ENCODE measurements around the gene KRT71. TPM values are rescaled to one million over a fixed set of nuclear protein-coding genes. Genes with fewer than 3 reads are reported as not detected.

The KRT71 gene
- total RNA-seq, 1 experiment from 2014 or later, result not detected

DNA sequence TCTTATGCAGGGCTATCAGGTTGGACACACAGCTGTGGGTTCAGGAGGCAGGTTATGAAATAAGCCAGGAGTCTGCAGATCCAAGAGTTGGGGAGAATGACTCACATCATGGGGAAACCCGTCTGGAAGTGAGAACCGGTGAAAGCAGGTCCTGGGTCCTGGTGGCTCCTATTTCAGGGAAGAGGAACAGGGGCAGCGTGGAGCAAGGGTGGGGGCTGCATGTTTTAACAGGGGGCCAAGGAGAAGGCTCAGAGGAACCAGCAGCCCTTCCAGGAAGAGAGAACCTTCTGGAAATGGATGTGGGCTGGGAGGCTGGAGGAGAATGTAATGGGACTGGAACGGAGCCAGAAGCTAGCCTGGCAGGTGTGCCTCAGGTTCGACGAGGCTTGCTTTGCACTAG lies 28.5 kb upstream of the KRT71 start:
- CTCF ChIA-PET, result interaction anchor here (1.1 to 5.2 kb wide), 10 partner anchors 9 to 400 kb away, joined by 3 to 50 read pairs (median 5); no protein-coding TSS in a partner anchor
- no peak for DNase-seq (ENCODE audit: low spot score)
- H3K4me3 Mint-ChIP-seq, result no peak overlapping the region
- POLR2A ChIA-PET, result no interaction called here
- peaks cover 6% of the 10 kb centered on the region for H3K4me1 Mint-ChIP-seq
- TF ChIP-seq, protein P1, sequence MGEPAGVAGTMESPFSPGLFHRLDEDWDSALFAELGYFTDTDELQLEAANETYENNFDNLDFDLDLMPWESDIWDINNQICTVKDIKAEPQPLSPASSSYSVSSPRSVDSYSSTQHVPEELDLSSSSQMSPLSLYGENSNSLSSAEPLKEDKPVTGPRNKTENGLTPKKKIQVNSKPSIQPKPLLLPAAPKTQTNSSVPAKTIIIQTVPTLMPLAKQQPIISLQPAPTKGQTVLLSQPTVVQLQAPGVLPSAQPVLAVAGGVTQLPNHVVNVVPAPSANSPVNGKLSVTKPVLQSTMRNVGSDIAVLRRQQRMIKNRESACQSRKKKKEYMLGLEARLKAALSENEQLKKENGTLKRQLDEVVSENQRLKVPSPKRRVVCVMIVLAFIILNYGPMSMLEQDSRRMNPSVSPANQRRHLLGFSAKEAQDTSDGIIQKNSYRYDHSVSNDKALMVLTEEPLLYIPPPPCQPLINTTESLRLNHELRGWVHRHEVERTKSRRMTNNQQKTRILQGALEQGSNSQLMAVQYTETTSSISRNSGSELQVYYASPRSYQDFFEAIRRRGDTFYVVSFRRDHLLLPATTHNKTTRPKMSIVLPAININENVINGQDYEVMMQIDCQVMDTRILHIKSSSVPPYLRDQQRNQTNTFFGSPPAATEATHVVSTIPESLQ (CRISPR knock-in tag; IDR thresholded peaks at IDR 0.05), result no peak
- no peak for TF ChIP-seq CREB1 (CRISPR knock-in tag; IDR thresholded peaks at IDR 0.05)
- TF ChIP-seq, protein P2, sequence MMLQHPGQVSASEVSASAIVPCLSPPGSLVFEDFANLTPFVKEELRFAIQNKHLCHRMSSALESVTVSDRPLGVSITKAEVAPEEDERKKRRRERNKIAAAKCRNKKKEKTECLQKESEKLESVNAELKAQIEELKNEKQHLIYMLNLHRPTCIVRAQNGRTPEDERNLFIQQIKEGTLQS (CRISPR knock-in tag; conservative IDR thresholded peaks at IDR 0.05), result no peak
- no peak for TF ChIP-seq ZNF317 (CRISPR knock-in tag; IDR thresholded peaks at IDR 0.05; ENCODE audit: borderline replicate concordance, low read depth)
- no peak for TF ChIP-seq ZNF423 (CRISPR knock-in tag; IDR thresholded peaks at IDR 0.05)
- no peak for TF ChIP-seq SOX15 (CRISPR knock-in tag; IDR thresholded peaks at IDR 0.05)
- no peak for TF ChIP-seq JAZF1 (CRISPR knock-in tag; IDR thresholded peaks at IDR 0.05)
- TF ChIP-seq NR2C2 (CRISPR knock-in tag; IDR thresholded peaks at IDR 0.05), result no peak
- TF ChIP-seq NFE2L1 (CRISPR knock-in tag; IDR thresholded peaks at IDR 0.05), result no peak
- TF ChIP-seq, protein P3, sequence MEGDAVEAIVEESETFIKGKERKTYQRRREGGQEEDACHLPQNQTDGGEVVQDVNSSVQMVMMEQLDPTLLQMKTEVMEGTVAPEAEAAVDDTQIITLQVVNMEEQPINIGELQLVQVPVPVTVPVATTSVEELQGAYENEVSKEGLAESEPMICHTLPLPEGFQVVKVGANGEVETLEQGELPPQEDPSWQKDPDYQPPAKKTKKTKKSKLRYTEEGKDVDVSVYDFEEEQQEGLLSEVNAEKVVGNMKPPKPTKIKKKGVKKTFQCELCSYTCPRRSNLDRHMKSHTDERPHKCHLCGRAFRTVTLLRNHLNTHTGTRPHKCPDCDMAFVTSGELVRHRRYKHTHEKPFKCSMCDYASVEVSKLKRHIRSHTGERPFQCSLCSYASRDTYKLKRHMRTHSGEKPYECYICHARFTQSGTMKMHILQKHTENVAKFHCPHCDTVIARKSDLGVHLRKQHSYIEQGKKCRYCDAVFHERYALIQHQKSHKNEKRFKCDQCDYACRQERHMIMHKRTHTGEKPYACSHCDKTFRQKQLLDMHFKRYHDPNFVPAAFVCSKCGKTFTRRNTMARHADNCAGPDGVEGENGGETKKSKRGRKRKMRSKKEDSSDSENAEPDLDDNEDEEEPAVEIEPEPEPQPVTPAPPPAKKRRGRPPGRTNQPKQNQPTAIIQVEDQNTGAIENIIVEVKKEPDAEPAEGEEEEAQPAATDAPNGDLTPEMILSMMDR (IDR thresholded peaks at IDR 0.05), result no peak
- TF ChIP-seq, protein P4, sequence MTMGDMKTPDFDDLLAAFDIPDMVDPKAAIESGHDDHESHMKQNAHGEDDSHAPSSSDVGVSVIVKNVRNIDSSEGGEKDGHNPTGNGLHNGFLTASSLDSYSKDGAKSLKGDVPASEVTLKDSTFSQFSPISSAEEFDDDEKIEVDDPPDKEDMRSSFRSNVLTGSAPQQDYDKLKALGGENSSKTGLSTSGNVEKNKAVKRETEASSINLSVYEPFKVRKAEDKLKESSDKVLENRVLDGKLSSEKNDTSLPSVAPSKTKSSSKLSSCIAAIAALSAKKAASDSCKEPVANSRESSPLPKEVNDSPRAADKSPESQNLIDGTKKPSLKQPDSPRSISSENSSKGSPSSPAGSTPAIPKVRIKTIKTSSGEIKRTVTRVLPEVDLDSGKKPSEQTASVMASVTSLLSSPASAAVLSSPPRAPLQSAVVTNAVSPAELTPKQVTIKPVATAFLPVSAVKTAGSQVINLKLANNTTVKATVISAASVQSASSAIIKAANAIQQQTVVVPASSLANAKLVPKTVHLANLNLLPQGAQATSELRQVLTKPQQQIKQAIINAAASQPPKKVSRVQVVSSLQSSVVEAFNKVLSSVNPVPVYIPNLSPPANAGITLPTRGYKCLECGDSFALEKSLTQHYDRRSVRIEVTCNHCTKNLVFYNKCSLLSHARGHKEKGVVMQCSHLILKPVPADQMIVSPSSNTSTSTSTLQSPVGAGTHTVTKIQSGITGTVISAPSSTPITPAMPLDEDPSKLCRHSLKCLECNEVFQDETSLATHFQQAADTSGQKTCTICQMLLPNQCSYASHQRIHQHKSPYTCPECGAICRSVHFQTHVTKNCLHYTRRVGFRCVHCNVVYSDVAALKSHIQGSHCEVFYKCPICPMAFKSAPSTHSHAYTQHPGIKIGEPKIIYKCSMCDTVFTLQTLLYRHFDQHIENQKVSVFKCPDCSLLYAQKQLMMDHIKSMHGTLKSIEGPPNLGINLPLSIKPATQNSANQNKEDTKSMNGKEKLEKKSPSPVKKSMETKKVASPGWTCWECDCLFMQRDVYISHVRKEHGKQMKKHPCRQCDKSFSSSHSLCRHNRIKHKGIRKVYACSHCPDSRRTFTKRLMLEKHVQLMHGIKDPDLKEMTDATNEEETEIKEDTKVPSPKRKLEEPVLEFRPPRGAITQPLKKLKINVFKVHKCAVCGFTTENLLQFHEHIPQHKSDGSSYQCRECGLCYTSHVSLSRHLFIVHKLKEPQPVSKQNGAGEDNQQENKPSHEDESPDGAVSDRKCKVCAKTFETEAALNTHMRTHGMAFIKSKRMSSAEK (CRISPR knock-in tag; IDR thresholded peaks at IDR 0.05; ENCODE audit: borderline replicate concordance), result no peak
- TF ChIP-seq, protein P5, sequence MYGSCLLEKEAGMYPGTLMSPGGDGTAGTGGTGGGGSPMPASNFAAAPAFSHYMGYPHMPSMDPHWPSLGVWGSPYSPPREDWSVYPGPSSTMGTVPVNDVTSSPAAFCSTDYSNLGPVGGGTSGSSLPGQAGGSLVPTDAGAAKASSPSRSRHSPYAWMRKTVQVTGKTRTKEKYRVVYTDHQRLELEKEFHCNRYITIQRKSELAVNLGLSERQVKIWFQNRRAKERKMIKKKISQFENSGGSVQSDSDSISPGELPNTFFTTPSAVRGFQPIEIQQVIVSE (CRISPR knock-in tag; IDR thresholded peaks at IDR 0.05; ENCODE audit: borderline replicate concordance), result no peak
- H3K27me3 Mint-ChIP-seq (ENCODE audit: low read depth), result no peaks in the 10 kb centered on the region
- H3K9me3 Mint-ChIP-seq, result no peaks in the 10 kb centered on the region
- no peak overlapping the region for H3K27ac Mint-ChIP-seq
- ATAC-seq, result no peak
- no peaks in the 10 kb centered on the region for H3K36me3 Mint-ChIP-seq

DNA sequence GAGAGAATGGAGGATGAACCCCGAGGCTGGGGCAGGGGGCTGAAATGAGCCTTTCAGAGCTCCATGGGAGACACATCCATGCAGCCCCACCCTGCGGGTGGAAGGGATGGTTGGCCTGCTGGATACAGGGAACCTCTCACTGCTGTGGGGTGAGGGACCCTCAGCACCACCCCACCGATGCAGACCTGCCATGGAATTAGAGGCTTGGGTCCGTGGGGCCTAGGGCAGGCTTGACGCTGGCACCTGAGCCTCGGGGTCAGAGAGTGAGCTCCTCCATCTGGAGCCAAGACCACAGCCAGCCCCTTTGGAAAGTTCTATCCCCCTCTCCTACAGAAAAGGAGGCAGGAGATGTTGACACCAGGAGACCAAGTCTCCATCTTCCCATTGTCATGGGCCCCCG lies 28.1 kb upstream of the KRT71 start:
- no peaks in the 10 kb centered on the region for H3K9me3 Mint-ChIP-seq
- no peaks in the 10 kb centered on the region for H3K27me3 Mint-ChIP-seq (ENCODE audit: low read depth)
- POLR2A ChIA-PET, result no interaction called here
- no peaks in the 10 kb centered on the region for H3K36me3 Mint-ChIP-seq
- TF ChIP-seq, protein P5 (CRISPR knock-in tag; IDR thresholded peaks at IDR 0.05; ENCODE audit: borderline replicate concordance), result no peak
- TF ChIP-seq MYBL2 (CRISPR knock-in tag; IDR thresholded peaks at IDR 0.05), result no peak
- CTCF ChIA-PET, result interaction anchor here (1.1 to 2.5 kb wide), 3 partner anchors 290 to 400 kb away, joined by 3 to 12 read pairs (median 5); no protein-coding TSS in a partner anchor
- peaks cover 6% of the 10 kb centered on the region for H3K4me1 Mint-ChIP-seq
- no peak for DNase-seq (ENCODE audit: low spot score)
- H3K27ac Mint-ChIP-seq, result no peak overlapping the region
- ATAC-seq, result no peak
- H3K4me3 Mint-ChIP-seq, result no peak overlapping the region

Data from WTC11 (cell line).